Ishikawa (cell line): Measurements from ENCODE around the gene WFDC6.

ENCODE experiments used
- CEBPB ChIP-seq: IDR thresholded peaks from 2 replicates; pipeline ENCODE4 v1.6.1; 2012
- EGR1 ChIP-seq: IDR thresholded peaks from 2 replicates; pipeline ENCODE4 v1.6.1; 2012
- EP300 ChIP-seq: IDR thresholded peaks from 2 replicates; pipeline ENCODE4 v1.6.1; 2012; ENCODE audit warnings: borderline replicate concordance
- FOXM1 ChIP-seq: IDR thresholded peaks from 2 replicates; pipeline ENCODE4 v1.6.1; 2012; ENCODE audit warnings: low read depth, borderline replicate concordance
- NFIC ChIP-seq: IDR thresholded peaks from 2 replicates; pipeline ENCODE4 v1.6.1; 2012
- YY1 ChIP-seq: IDR thresholded peaks from 2 replicates; pipeline ENCODE4 v1.6.1; 2012; ENCODE audit warnings: low read depth
- TF ChIP-seq, protein P1 (sequence below): IDR thresholded peaks from 2 replicates; pipeline ENCODE4 v1.6.1; 2012; ENCODE audit warnings: low read depth, mild to moderate bottlenecking

DNA sequence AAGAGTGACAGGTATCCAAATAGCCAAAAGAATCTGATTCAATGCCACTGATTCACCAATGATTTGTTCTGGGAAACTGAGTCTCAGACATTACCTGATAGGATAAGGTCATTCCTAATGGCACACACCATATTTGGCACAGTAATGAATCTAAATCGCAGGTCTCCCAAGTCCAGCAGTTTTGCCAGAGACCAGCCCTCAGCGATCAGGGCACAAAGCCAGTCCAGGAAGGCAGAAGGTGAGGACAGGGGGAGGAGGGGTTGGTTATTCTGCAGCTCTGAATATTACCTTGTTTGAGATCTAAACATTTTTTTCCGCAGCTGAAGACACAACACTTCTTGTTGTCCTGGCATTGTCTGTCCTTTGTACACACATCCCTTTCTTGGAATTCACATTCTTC is 6.1 kb upstream of the WFDC6 start:
- TF ChIP-seq, protein P1, sequence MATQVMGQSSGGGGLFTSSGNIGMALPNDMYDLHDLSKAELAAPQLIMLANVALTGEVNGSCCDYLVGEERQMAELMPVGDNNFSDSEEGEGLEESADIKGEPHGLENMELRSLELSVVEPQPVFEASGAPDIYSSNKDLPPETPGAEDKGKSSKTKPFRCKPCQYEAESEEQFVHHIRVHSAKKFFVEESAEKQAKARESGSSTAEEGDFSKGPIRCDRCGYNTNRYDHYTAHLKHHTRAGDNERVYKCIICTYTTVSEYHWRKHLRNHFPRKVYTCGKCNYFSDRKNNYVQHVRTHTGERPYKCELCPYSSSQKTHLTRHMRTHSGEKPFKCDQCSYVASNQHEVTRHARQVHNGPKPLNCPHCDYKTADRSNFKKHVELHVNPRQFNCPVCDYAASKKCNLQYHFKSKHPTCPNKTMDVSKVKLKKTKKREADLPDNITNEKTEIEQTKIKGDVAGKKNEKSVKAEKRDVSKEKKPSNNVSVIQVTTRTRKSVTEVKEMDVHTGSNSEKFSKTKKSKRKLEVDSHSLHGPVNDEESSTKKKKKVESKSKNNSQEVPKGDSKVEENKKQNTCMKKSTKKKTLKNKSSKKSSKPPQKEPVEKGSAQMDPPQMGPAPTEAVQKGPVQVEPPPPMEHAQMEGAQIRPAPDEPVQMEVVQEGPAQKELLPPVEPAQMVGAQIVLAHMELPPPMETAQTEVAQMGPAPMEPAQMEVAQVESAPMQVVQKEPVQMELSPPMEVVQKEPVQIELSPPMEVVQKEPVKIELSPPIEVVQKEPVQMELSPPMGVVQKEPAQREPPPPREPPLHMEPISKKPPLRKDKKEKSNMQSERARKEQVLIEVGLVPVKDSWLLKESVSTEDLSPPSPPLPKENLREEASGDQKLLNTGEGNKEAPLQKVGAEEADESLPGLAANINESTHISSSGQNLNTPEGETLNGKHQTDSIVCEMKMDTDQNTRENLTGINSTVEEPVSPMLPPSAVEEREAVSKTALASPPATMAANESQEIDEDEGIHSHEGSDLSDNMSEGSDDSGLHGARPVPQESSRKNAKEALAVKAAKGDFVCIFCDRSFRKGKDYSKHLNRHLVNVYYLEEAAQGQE, result no peak
- TF ChIP-seq EP300, result no peak
- TF ChIP-seq NFIC, result no peak
- TF ChIP-seq FOXM1, result no peak
- no peak for TF ChIP-seq CEBPB
- TF ChIP-seq EGR1, result no peak
- TF ChIP-seq YY1, result no peak
